GM23338 (cell line): Measurements from ENCODE around the gene SLF2. TPM values are rescaled to one million over a fixed set of nuclear protein-coding genes. Genes with fewer than 3 reads are reported as not detected.

Experiments used
- ATAC-seq: fragments of 200-7000 bp; cut with Tn5 transposase; 3 replicates; pipeline ENCODE4 v1.9.1; 2020
- DNase-seq: peaks from one replicate; pipeline ENCODE4 v3.0.0-alpha.2; 2015; ENCODE audit warnings: low spot score
- H2AFZ ChIP-seq: fragments of 200-600 bp; sonication (generic); 2 replicates; pipeline ENCODE4 v1.8.0; 2016; ENCODE audit warnings: antibody characterized with exemption, mild to moderate bottlenecking, moderate library complexity
- H3F3A ChIP-seq: fragments of 200-600 bp; sonication (generic); replicated peaks from 2 replicates; pipeline ENCODE4 v1.8.0; 2017; ENCODE audit warnings: antibody characterized with exemption, mixed run types, low read depth
- H3K27ac ChIP-seq: fragments of 200-600 bp; sonication (generic); 2 replicates; pipeline ENCODE4 v1.6.1; 2016; ENCODE audit warnings: low read depth
- H3K27me3 ChIP-seq: fragments of 200-600 bp; sonication (generic); 2 replicates; pipeline ENCODE4 v1.8.0; 2016; ENCODE audit warnings: mild to moderate bottlenecking, mixed run types, moderate library complexity; ENCODE audit not compliant: insufficient read depth
- H3K36me3 ChIP-seq: fragments of 200-600 bp; sonication (generic); 2 replicates; pipeline ENCODE4 v1.8.0; 2016; ENCODE audit warnings: mild to moderate bottlenecking; ENCODE audit not compliant: insufficient read depth
- H3K4me1 ChIP-seq: fragments of 200-600 bp; sonication (generic); 2 replicates; pipeline ENCODE4 v1.8.0; 2016; ENCODE audit warnings: mild to moderate bottlenecking, moderate library complexity; ENCODE audit not compliant: insufficient read depth
- H3K4me2 ChIP-seq: fragments of 200-600 bp; sonication (generic); 2 replicates; pipeline ENCODE4 v1.7.1; 2017; ENCODE audit warnings: mixed run types
- H3K4me3 ChIP-seq: fragments of 200-600 bp; sonication (generic); 2 replicates; pipeline ENCODE4 v1.6.1; 2016; ENCODE audit warnings: mixed run types
- H3K79me2 ChIP-seq: fragments of 200-600 bp; sonication (generic); replicated peaks from 2 replicates; pipeline ENCODE4 v1.8.0; 2017; ENCODE audit warnings: mild to moderate bottlenecking; ENCODE audit not compliant: insufficient read depth
- H3K9me2 ChIP-seq: fragments of 200-600 bp; sonication (generic); 2 replicates; pipeline ENCODE4 v1.8.0; 2017; ENCODE audit not compliant: insufficient read depth
- H4K20me1 ChIP-seq: fragments of 200-600 bp; sonication (generic); replicated peaks from 2 replicates; pipeline ENCODE4 v1.8.0; 2017; ENCODE audit warnings: mild to moderate bottlenecking; ENCODE audit not compliant: insufficient read depth
- H3K27ac Mint-ChIP-seq: 2 replicates; pipeline ENCODE4 v1.8.0; 2020; ENCODE audit warnings: inconsistent platforms, mild to moderate bottlenecking, moderate library complexity, mixed read lengths
- H3K27me3 Mint-ChIP-seq: 3 replicates; pipeline ENCODE4 v1.8.0; 2022; ENCODE audit warnings: low read depth, mild to moderate bottlenecking, moderate library complexity, mixed read lengths, inconsistent platforms; ENCODE audit not compliant: insufficient read depth, poor library complexity
- H3K36me3 Mint-ChIP-seq: 3 replicates; pipeline ENCODE4 v1.8.0; 2021; ENCODE audit warnings: low read depth, mild to moderate bottlenecking, inconsistent platforms, moderate library complexity, mixed read lengths
- H3K4me1 Mint-ChIP-seq: 3 replicates; pipeline ENCODE4 v1.8.0; 2020; ENCODE audit warnings: mild to moderate bottlenecking, inconsistent platforms, mixed read lengths
- H3K4me3 Mint-ChIP-seq: 3 replicates; pipeline ENCODE4 v1.8.0; 2021; ENCODE audit warnings: moderate library complexity, mild to moderate bottlenecking, inconsistent platforms, mixed read lengths
- H3K9me3 Mint-ChIP-seq: 3 replicates; pipeline ENCODE4 v1.8.0; 2020; ENCODE audit warnings: moderate library complexity, mild to moderate bottlenecking, inconsistent platforms, mixed read lengths
- CTCF ChIP-seq, 2 experiments: fragments of 200-600 bp in 1 of 2; sonication (generic) in 1 of 2; conservative IDR thresholded peaks; 2 replicates each; pipeline versions ENCODE4 v1.5.1 to v1.6.1; 2016 to 2017; ENCODE audit warnings: antibody characterized with exemption in 2 of 2, low read depth in 2 of 2, mild to moderate bottlenecking in 2 of 2, moderate library complexity in 1 of 2
- ETS1 ChIP-seq: IDR thresholded peaks from 2 replicates; pipeline ENCODE4 v1.6.1; 2016; ENCODE audit warnings: antibody characterized with exemption
- EZH2phosphoT487 ChIP-seq: fragments of 200-600 bp; sonication (generic); IDR thresholded peaks from one replicate; pipeline ENCODE4 v1.8.1; 2018; ENCODE audit warnings: antibody characterized with exemption; ENCODE audit not compliant: unreplicated experiment
- JUNB ChIP-seq: IDR thresholded peaks from one replicate; pipeline ENCODE4 v1.6.1; 2016; ENCODE audit warnings: antibody characterized with exemption; ENCODE audit not compliant: unreplicated experiment
- ZNF114 ChIP-seq: fragments of 250-450 bp; sonication (Bioruptor Pico); IDR thresholded peaks from 2 replicates; pipeline ENCODE4 v1.5.0; 2020; ENCODE audit warnings: mild to moderate bottlenecking, moderate library complexity
- polyA plus RNA-seq: library from polyadenylated mRNA; unstranded; fragments of >200 nt; fragmentation: Nextera tagmentation; extraction: Ambion mirVana; gene quantifications from 2 replicates; pipeline ENCODE4 v1.2.1, GENCODE V29; 2016
- total RNA-seq: library from RNA; depleted of rRNA; stranded (reverse); fragments of >200 nt; shearing (Covaris generic); gene quantifications from 2 replicates; pipeline ENCODE4 v1.2.3, GENCODE V29; 2014

SLF2 gene
- total and polyA plus RNA-seq, 2 experiments from 2014 or later: 13.6 to 22.1 TPM

- H2AFZ ChIP-seq: no peak overlapping the region
- H3K4me3 Mint-ChIP-seq: no peak overlapping the region
- ATAC-seq (no peak), DNase-seq (no peak)
- H3K4me2 ChIP-seq: no peak overlapping the region
- H3K79me2 ChIP-seq: no peaks in the 10 kb centered on the region
- peaks cover 38% of the 10 kb centered on the region for H3K27me3 ChIP-seq
- peaks cover 17% of the 10 kb centered on the region for H3K4me1 ChIP-seq
- H3K36me3 Mint-ChIP-seq: no peaks in the 10 kb centered on the region
- no peak overlapping the region for H3K27ac Mint-ChIP-seq
- no peak overlapping the region for H3K4me3 ChIP-seq
- no peaks in the 10 kb centered on the region for H3K9me3 Mint-ChIP-seq
- H3K27ac ChIP-seq: no peak overlapping the region
- H3K27me3 Mint-ChIP-seq: peaks cover 33% of the 10 kb centered on the region
- no peak for TF ChIP-seq JUNB
- peaks cover 26% of the 10 kb centered on the region for H3K4me1 Mint-ChIP-seq
- no peaks in the 10 kb centered on the region for H3F3A ChIP-seq
- no peaks in the 10 kb centered on the region; the same call in 1 of the 2 replicates for H3K36me3 ChIP-seq
- H3K9me2 ChIP-seq: no peaks in the 10 kb centered on the region
- H4K20me1 ChIP-seq: no peaks in the 10 kb centered on the region
Observed at GRCh38 chr10:100869399-100869798, 43.4 kb upstream of the SLF2 start.

- no peak overlapping the region for H3K4me3 ChIP-seq
- H3K27me3 ChIP-seq: peaks cover 23% of the 10 kb centered on the region
- no peaks in the 10 kb centered on the region for H3K9me2 ChIP-seq
- Mint-ChIP-seq H3K27me3 (peaks cover 23% of the 10 kb centered on the region), H3K27ac (no peak overlapping the region), H3K9me3 (no peaks in the 10 kb centered on the region), H3K36me3 (no peaks in the 10 kb centered on the region), H3K4me3 (no peak overlapping the region), H3K4me1 (peaks cover 36% of the 10 kb centered on the region)
- 0 out of 2 replicates have a peak, but pooled peaks cover 2% of the 10 kb centered on the region for H4K20me1 ChIP-seq
- DNase-seq (peak; percentile 86), ATAC-seq (peak; percentile 84)
- H2AFZ ChIP-seq: no peak overlapping the region
- H3K4me1 ChIP-seq: peaks cover 19% of the 10 kb centered on the region
- no peaks in the 10 kb centered on the region for H3F3A ChIP-seq
- no peak overlapping the region for H3K27ac ChIP-seq
- H3K4me2 ChIP-seq: no peak overlapping the region
- H3K79me2 ChIP-seq: no peaks in the 10 kb centered on the region
- H3K36me3 ChIP-seq: no peaks in the 10 kb centered on the region
- TF ChIP-seq CTCF (conservative IDR thresholded peaks at IDR 0.05; ENCODE audit: low read depth in 2 of 2) (peak; percentile 70 to 83), ETS1 (no peak)
Observed at GRCh38 chr10:100872034-100872791, 40.5 kb upstream of the SLF2 start.

- Histone ChIP-seq H3K79me2 (no peaks in the 10 kb centered on the region), H3K4me2 (no peak overlapping the region; the same call in 1 of the 2 replicates), H3K27ac (no peak overlapping the region), H3K27me3 (peaks cover 23% of the 10 kb centered on the region), H4K20me1 (0 out of 2 replicates have a peak, but pooled peaks cover 2% of the 10 kb centered on the region), H3F3A (no peaks in the 10 kb centered on the region), H3K4me1 (peaks cover 19% of the 10 kb centered on the region), H3K4me3 (no peak overlapping the region), H3K36me3 (no peaks in the 10 kb centered on the region), H3K9me2 (no peaks in the 10 kb centered on the region), H2AFZ (peak overlapping the region; percentile 78; the same call in 1 of the 2 replicates)
- Mint-ChIP-seq H3K9me3 (no peaks in the 10 kb centered on the region), H3K4me3 (no peak overlapping the region), H3K36me3 (no peaks in the 10 kb centered on the region), H3K27ac (no peak overlapping the region), H3K27me3 (peaks cover 24% of the 10 kb centered on the region), H3K4me1 (peaks cover 44% of the 10 kb centered on the region)
- ATAC-seq: no peak
- DNase-seq: no peak
- no peak for TF ChIP-seq EZH2phosphoT487
- TF ChIP-seq ZNF114: no peak
Observed at GRCh38 chr10:100873146-100873826, 39.5 kb upstream of the SLF2 start.
